Endothelial cell of umbilical vein (primary cell): ENCODE results near the gene SLC36A4. TPM values are rescaled to one million over a fixed set of nuclear protein-coding genes. Genes with fewer than 3 reads are reported as not detected.

Source experiments
- BruUV-seq: library from RNA; stranded (reverse); fragments of 400-500 nt; replicated peaks from 2 replicates; lab custom pipeline; 2021; lab: Mats Ljungman, UMichigan
- CTCF ChIA-PET: fragments of 300-600, 350-600 bp; sonication (Branson Sonifier 250); formaldehyde crosslinking; loops from one replicate; lab custom pipeline; 2021; ENCODE audit warnings: antibody characterized with exemption, inconsistent platforms; lab: Charles Lee
- POLR2A ChIA-PET: fragments of 300-600, 350-600 bp; sonication (Branson Sonifier 250); formaldehyde crosslinking; loops from one replicate; lab custom pipeline; 2021; ENCODE audit warnings: antibody characterized with exemption, inconsistent platforms; lab: Charles Lee
- DNase-seq: peaks from one replicate; pipeline ENCODE4 v3.0.0-alpha.2; 2011; ENCODE audit warnings: low read depth, low spot score
- FAIRE-seq: peaks from 2 replicates; lab custom pipeline; 2011; peaks lifted over from hg19 to GRCh38; lab: Jason Lieb, UNC
- H2AFZ ChIP-seq: 2 replicates; pipeline ENCODE4 v1.6.0; 2012; ENCODE audit warnings: low read depth, low read length, control low read depth, inconsistent platforms
- H3K27ac ChIP-seq: 2 replicates; pipeline ENCODE4 v1.5.1; 2011; ENCODE audit warnings: low read depth, mild to moderate bottlenecking, control low read depth, low read length, moderate library complexity; ENCODE audit not compliant: insufficient read depth
- H3K27me3 ChIP-seq, 2 experiments: 2 replicates each; pipeline versions ENCODE4 v1.6.0 to v1.6.1; 2011; ENCODE audit warnings: low read length in 2 of 2, mixed read lengths in 1 of 2; ENCODE audit not compliant: control insufficient read depth in 2 of 2, insufficient read depth in 2 of 2
- H3K36me3 ChIP-seq, 2 experiments: 2 replicates in 1 of 2; 3 replicates in 1 of 2; pipeline ENCODE4 v1.5.1; 2011; ENCODE audit warnings: low read length in 2 of 2, mild to moderate bottlenecking in 1 of 2, moderate library complexity in 1 of 2; ENCODE audit not compliant: control insufficient read depth in 2 of 2, insufficient read depth in 2 of 2; ENCODE audit errors: extremely low read depth in 1 of 2
- H3K4me1 ChIP-seq: 3 replicates; pipeline ENCODE4 v1.5.1; 2011; ENCODE audit warnings: mild to moderate bottlenecking, low read length; ENCODE audit not compliant: control insufficient read depth, insufficient read depth; ENCODE audit errors: extremely low read depth
- H3K4me2 ChIP-seq: 2 replicates; pipeline ENCODE4 v1.6.1; 2011; ENCODE audit warnings: low read length, control low read depth, mixed read lengths; ENCODE audit not compliant: insufficient read depth
- H3K4me3 ChIP-seq, 3 experiments: fragments of 200-600 bp in 1 of 3; sonication (generic), shearing (Covaris generic) in 1 of 3; replicated peaks in 1 of 3; 2 replicates each; pipeline ENCODE4 v1.5.1; 2011 to 2016; ENCODE audit warnings: control low read depth in 3 of 3, low read length in 3 of 3, mild to moderate bottlenecking in 2 of 3, inconsistent platforms in 1 of 3, low read depth in 1 of 3, moderate library complexity in 1 of 3; ENCODE audit not compliant: insufficient read depth in 1 of 3
- H3K79me2 ChIP-seq: 2 replicates; pipeline ENCODE4 v1.6.0; 2012; ENCODE audit warnings: low read length, inconsistent platforms; ENCODE audit not compliant: control insufficient read depth, insufficient read depth
- H3K9ac ChIP-seq: replicated peaks from 2 replicates; pipeline ENCODE3; 2011; ENCODE audit warnings: low read length, control low read depth; ENCODE audit not compliant: insufficient read depth; ENCODE audit errors: extremely low read depth
- H3K9me1 ChIP-seq: replicated peaks from 3 replicates; pipeline ENCODE4 v1.6.0; 2011; ENCODE audit warnings: mild to moderate bottlenecking, low read length; ENCODE audit not compliant: control insufficient read depth, insufficient read depth; ENCODE audit errors: extremely low read depth
- H3K9me3 ChIP-seq: replicated peaks from 2 replicates; pipeline ENCODE4 v1.5.1; 2012; ENCODE audit warnings: low read length, inconsistent platforms; ENCODE audit not compliant: control insufficient read depth, insufficient read depth
- H4K20me1 ChIP-seq: replicated peaks from 2 replicates; pipeline ENCODE3; 2011; ENCODE audit warnings: mild to moderate bottlenecking, low read length; ENCODE audit not compliant: control insufficient read depth, insufficient read depth; ENCODE audit errors: extremely low read depth
- CTCF ChIP-seq, 2 donors: IDR thresholded peaks; 1 replicate in 1 of 2; 2 replicates in 1 of 2; pipeline ENCODE4 v1.5.1; 2011; ENCODE audit warnings: low read length in 2 of 2, mild to moderate bottlenecking in 2 of 2, moderate library complexity in 2 of 2, control low read depth in 1 of 2, inconsistent platforms in 1 of 2, low read depth in 1 of 2; ENCODE audit not compliant: insufficient read depth in 1 of 2; ENCODE audit errors: extremely low read depth in 1 of 2
- EZH2 ChIP-seq: IDR thresholded peaks from 2 replicates; pipeline ENCODE4 v1.6.1; 2012; ENCODE audit warnings: borderline replicate concordance, low read depth, mild to moderate bottlenecking, moderate library complexity, low read length, inconsistent platforms; ENCODE audit not compliant: severe bottlenecking
- FOS ChIP-seq: IDR thresholded peaks from 2 replicates; pipeline ENCODE4 v1.6.1; 2011; ENCODE audit warnings: mild to moderate bottlenecking, low read length, moderate library complexity, borderline replicate concordance; ENCODE audit not compliant: insufficient read depth
- GATA2 ChIP-seq: IDR thresholded peaks from 2 replicates; pipeline ENCODE4 v1.7.0; 2011; ENCODE audit warnings: low read depth, mild to moderate bottlenecking, moderate library complexity, mixed read lengths, low read length; ENCODE audit not compliant: insufficient read length, insufficient read depth
- JUN ChIP-seq: IDR thresholded peaks from 2 replicates; pipeline ENCODE4 v1.6.1; 2011; ENCODE audit warnings: borderline replicate concordance, low read depth; ENCODE audit not compliant: insufficient read length, insufficient read depth
- MAX ChIP-seq: IDR thresholded peaks from 2 replicates; pipeline ENCODE4 v1.6.1; 2011; ENCODE audit not compliant: insufficient read depth, insufficient read length
- MYC ChIP-seq: IDR thresholded peaks from one replicate; pipeline ENCODE4 v1.6.1; 2011; ENCODE audit warnings: mild to moderate bottlenecking, low read depth, low read length
- POLR2A ChIP-seq: IDR thresholded peaks from 2 replicates; pipeline ENCODE4 v1.6.1; 2012; ENCODE audit warnings: low read depth, mild to moderate bottlenecking, control low read depth, low read length
- POLR2AphosphoS5 ChIP-seq: IDR thresholded peaks from 2 replicates; pipeline ENCODE4 v1.6.1; 2012; ENCODE audit warnings: low read depth, mild to moderate bottlenecking, control low read depth, low read length, moderate library complexity; ENCODE audit not compliant: insufficient read depth
- dilution Hi-C: fragments of 300-500 bp; cut with MboI; formaldehyde crosslinking; loops from one replicate; pipeline ENCODE4 v1.15.0; 2019; ENCODE audit warnings: low sequenced_read_pairs; ENCODE audit not compliant: extremely low pct_ligation_motif_present
- intact Hi-C: fragments of 100-400 bp; cut with micrococcal nuclease; formaldehyde crosslinking; loops from one replicate; pipeline ENCODE4 v1.10.0; 2022
- polyA plus RNA-seq, 4 experiments: library from polyadenylated mRNA; depleted of rRNA in 3 of 4; stranded (reverse) in 3 of 4; unstranded in 1 of 4; fragments of >200 nt; gene quantifications; 2 replicates each; pipeline versions ENCODE4 v1.2.1 to v1.2.3, GENCODE V29; 2011 to 2012; ENCODE audit warnings: missing spikeins in 1 of 4
- total RNA-seq: library from RNA; stranded (reverse); gene quantifications from 2 replicates; pipeline ENCODE4 v1.2.3, GENCODE V29; 2021

SLC36A4 gene
- total and polyA plus RNA-seq, 2 donors (not counting 3 experiments of a cell fraction or from before 2014, with no cell fraction given) = 8.5 to 16.8 TPM

GRCh38 chr11:93198215-93198845 lies 539 bp upstream of the SLC36A4 start:
- H3K4me3 ChIP-seq = peak overlapping the region; percentile 70 to 95 (median 75)
- no peaks in the 10 kb centered on the region for H3K9me3 ChIP-seq
- no peaks in the 10 kb centered on the region for H3K36me3 ChIP-seq
- TF ChIP-seq MYC (no peak), MAX (no peak), JUN (no peak), GATA2 (no peak), POLR2A (no peak), POLR2AphosphoS5 (no peak), CTCF (IDR thresholded peaks at IDR 0.05; ENCODE audit: extremely low read depth in 1 of 2, insufficient read depth in 1 of 2, low read depth in 1 of 2, low read length in 2 of 2) (no peak), FOS (no peak), EZH2 (no peak)
- peak overlapping the region; percentile 97 for H3K9ac ChIP-seq
- no peaks in the 10 kb centered on the region for H4K20me1 ChIP-seq
- DNase-seq (peak; percentile 69), FAIRE-seq (peak; percentile 67)
- H2AFZ ChIP-seq = peak overlapping the region; percentile 93
- intact Hi-C loops = loop anchor here (5.0 kb wide), 1 partner anchor 1294 kb away; the partner anchor contains the start of genes ANKRD49 and MRE11
- ChIA-PET CTCF (interaction anchor here (1.1 to 1.9 kb wide), 2 partner anchors 8 to 13 kb away, joined by 3 to 5 read pairs; no protein-coding TSS in a partner anchor), POLR2A (no interaction called here)
- no TSS peak for BruUV-seq
- peaks cover 6 to 8% of the 10 kb centered on the region in 2 experiments for H3K27me3 ChIP-seq
- dilution Hi-C loops = no loop called here
- H3K27ac ChIP-seq = peak overlapping the region; percentile 95
- H3K4me2 ChIP-seq = peak overlapping the region; percentile 99
- no peaks in the 10 kb centered on the region for H3K9me1 ChIP-seq
- peaks cover 4% of the 10 kb centered on the region for H3K4me1 ChIP-seq
- peaks cover 19% of the 10 kb centered on the region for H3K79me2 ChIP-seq
